ENCODE data around the gene RAB33B.

DNA sequence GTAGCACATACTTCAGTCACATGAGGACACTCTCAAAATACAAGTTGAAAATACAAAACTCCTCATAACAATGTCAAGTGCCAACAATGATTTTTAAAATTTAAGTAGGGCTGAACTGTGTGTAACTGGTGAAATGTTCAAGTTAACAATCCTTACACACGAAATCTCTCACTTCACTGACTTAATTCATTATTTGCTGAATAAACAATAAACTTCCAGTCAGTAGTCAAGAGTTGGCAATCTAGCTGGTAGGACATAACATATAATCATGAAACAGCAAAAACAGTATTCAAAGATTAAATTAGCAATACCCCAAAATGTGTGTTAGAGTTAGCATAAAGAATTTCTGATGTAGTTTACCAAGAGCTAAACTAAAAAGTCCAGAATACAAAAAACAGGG lies 1.9 kb upstream of the RAB33B start:
- TF ChIP-seq, protein P1, sequence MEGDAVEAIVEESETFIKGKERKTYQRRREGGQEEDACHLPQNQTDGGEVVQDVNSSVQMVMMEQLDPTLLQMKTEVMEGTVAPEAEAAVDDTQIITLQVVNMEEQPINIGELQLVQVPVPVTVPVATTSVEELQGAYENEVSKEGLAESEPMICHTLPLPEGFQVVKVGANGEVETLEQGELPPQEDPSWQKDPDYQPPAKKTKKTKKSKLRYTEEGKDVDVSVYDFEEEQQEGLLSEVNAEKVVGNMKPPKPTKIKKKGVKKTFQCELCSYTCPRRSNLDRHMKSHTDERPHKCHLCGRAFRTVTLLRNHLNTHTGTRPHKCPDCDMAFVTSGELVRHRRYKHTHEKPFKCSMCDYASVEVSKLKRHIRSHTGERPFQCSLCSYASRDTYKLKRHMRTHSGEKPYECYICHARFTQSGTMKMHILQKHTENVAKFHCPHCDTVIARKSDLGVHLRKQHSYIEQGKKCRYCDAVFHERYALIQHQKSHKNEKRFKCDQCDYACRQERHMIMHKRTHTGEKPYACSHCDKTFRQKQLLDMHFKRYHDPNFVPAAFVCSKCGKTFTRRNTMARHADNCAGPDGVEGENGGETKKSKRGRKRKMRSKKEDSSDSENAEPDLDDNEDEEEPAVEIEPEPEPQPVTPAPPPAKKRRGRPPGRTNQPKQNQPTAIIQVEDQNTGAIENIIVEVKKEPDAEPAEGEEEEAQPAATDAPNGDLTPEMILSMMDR (IDR thresholded peaks at IDR 0.05), result no peak
- TF ChIP-seq POLR2AphosphoS5 (IDR thresholded peaks at IDR 0.05; ENCODE audit: low read depth, low read length), result no peak

Measured in Panc1 (cell line).